ENCODE data around the gene BABAM2. TPM values are rescaled to one million over a fixed set of nuclear protein-coding genes. Genes with fewer than 3 reads are reported as not detected.
"Not testable (repeated sequence)": the region's sequence is repeated elsewhere in the genome, so short reads cannot be mapped to it uniquely, and the experiment has no call there.

Gene BABAM2
- total RNA-seq, 2 experiments from 2014 or later, result 19.7 to 33.2 TPM

GRCh38 chr2:28251337-28251736, 360.8 kb downstream of the BABAM2 start:
- H3K79me2 ChIP-seq (ENCODE audit: insufficient read depth, low read depth, low read length), result no peaks in the 10 kb centered on the region
- H3K27ac ChIP-seq (ENCODE audit: low read depth, low read length, poor library complexity, severe bottlenecking), result no peak overlapping the region
- POLR2A ChIA-PET, result interaction anchor here (1.5 kb wide), 1 partner anchor 12 kb away, joined by 4 read pairs; no protein-coding TSS in a partner anchor
- no peaks in the 10 kb centered on the region for H4K20me1 ChIP-seq (ENCODE audit: insufficient read depth, low read length)
- H3K9me3 ChIP-seq (ENCODE audit: low read length), result no peaks in the 10 kb centered on the region
- intact Hi-C loops (cut with micrococcal nuclease; ENCODE audit: unreplicated experiment), result no loop called here
- H3K9me2 ChIP-seq (ENCODE audit: insufficient read depth, low read length), result no peaks in the 10 kb centered on the region
- no peak overlapping the region for H3K4me2 ChIP-seq (ENCODE audit: low read length)
- TF ChIP-seq EZH2phosphoT487 (IDR thresholded peaks at IDR 0.05; ENCODE audit: borderline replicate concordance, low read depth, low read length), result no peak
- TF ChIP-seq, protein P1, sequence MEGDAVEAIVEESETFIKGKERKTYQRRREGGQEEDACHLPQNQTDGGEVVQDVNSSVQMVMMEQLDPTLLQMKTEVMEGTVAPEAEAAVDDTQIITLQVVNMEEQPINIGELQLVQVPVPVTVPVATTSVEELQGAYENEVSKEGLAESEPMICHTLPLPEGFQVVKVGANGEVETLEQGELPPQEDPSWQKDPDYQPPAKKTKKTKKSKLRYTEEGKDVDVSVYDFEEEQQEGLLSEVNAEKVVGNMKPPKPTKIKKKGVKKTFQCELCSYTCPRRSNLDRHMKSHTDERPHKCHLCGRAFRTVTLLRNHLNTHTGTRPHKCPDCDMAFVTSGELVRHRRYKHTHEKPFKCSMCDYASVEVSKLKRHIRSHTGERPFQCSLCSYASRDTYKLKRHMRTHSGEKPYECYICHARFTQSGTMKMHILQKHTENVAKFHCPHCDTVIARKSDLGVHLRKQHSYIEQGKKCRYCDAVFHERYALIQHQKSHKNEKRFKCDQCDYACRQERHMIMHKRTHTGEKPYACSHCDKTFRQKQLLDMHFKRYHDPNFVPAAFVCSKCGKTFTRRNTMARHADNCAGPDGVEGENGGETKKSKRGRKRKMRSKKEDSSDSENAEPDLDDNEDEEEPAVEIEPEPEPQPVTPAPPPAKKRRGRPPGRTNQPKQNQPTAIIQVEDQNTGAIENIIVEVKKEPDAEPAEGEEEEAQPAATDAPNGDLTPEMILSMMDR (conservative IDR thresholded peaks at IDR 0.05; ENCODE audit: low read length), result no peak
- no peaks in the 10 kb centered on the region for H3K36me3 ChIP-seq (ENCODE audit: insufficient read depth, low read length)
- H3K4me1 ChIP-seq (ENCODE audit: insufficient read depth, low read length, poor library complexity, severe bottlenecking), result no peaks in the 10 kb centered on the region
- no peak overlapping the region for H3K4me3 ChIP-seq (ENCODE audit: low read depth, low read length, poor library complexity, severe bottlenecking)
- no TSS peak for BruUV-seq (replicated peaks)
- CTCF ChIA-PET (ENCODE audit: unreplicated experiment), result interaction anchor here (0.5 kb wide), 1 partner anchor 821 kb away, joined by 4 read pairs; no protein-coding TSS in a partner anchor
- no peak for DNase-seq (ENCODE audit: low spot score)
- H2AFZ ChIP-seq (ENCODE audit: low read length), result no peak overlapping the region

DNA sequence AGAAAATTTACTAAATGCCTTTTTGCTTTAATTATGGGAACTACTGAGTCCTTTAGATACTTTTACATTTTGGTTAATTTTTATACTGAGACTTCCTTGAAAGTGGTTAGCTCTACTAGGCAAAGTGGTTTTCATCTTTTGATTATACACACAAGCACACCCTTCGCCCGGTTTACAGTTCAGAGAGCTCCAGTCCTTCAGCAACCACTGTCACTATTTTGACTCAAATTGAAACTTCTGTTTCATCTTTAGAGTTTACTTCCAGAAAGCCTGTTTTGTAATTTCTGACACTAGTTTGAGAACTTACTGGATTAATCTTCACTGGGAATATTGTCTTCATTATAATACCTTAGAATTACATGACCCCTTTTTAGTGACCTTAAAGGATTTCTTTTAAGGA, 361.8 kb downstream of the BABAM2 start:
- H3K9me3 ChIP-seq (ENCODE audit: low read length), result no peaks in the 10 kb centered on the region
- POLR2A ChIA-PET, result no interaction called here
- H2AFZ ChIP-seq (ENCODE audit: low read length), result no peak overlapping the region
- no TSS peak for BruUV-seq (replicated peaks)
- TF ChIP-seq EZH2phosphoT487 (IDR thresholded peaks at IDR 0.05; ENCODE audit: borderline replicate concordance, low read depth, low read length), result no peak
- TF ChIP-seq, protein P1 (conservative IDR thresholded peaks at IDR 0.05; ENCODE audit: low read length), result no peak
- DNase-seq (ENCODE audit: low spot score), result no peak
- intact Hi-C loops (cut with micrococcal nuclease; ENCODE audit: unreplicated experiment), result no loop called here
- H3K36me3 ChIP-seq (ENCODE audit: insufficient read depth, low read length), result no peaks in the 10 kb centered on the region
- H3K4me3 ChIP-seq (ENCODE audit: low read depth, low read length, poor library complexity, severe bottlenecking), result no peak overlapping the region
- no peak overlapping the region for H3K27ac ChIP-seq (ENCODE audit: low read depth, low read length, poor library complexity, severe bottlenecking)
- no peaks in the 10 kb centered on the region for H3K4me1 ChIP-seq (ENCODE audit: insufficient read depth, low read length, poor library complexity, severe bottlenecking)
- no peaks in the 10 kb centered on the region for H3K79me2 ChIP-seq (ENCODE audit: insufficient read depth, low read depth, low read length)
- no peaks in the 10 kb centered on the region for H3K9me2 ChIP-seq (ENCODE audit: insufficient read depth, low read length)
- CTCF ChIA-PET (ENCODE audit: unreplicated experiment), result no interaction called here
- no peak overlapping the region for H3K4me2 ChIP-seq (ENCODE audit: low read length)
- no peaks in the 10 kb centered on the region for H4K20me1 ChIP-seq (ENCODE audit: insufficient read depth, low read length)

DNA sequence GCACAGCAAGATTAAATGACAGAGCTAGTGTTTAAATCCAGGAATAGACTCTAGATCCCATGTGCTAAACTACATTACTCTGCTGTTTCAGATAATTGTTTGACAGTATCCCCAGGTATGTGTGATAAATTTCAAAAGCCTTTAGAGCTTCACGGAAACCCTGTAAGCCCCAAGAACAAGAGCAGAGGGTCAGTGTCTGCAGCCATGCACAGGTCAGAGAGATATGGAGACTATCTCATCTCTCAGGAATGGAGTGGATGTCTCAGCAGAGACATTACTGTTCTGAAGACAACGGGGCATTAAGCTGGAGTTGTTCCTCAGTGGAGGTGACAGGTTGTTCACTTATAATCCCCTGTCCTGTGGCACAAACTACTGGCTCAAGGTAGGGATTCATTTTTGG, 363.0 kb downstream of the BABAM2 start:
- no peaks in the 10 kb centered on the region for H4K20me1 ChIP-seq (ENCODE audit: insufficient read depth, low read length)
- H3K36me3 ChIP-seq (ENCODE audit: insufficient read depth, low read length), result no peaks in the 10 kb centered on the region
- ChIA-PET POLR2A (no interaction called here), CTCF (ENCODE audit: unreplicated experiment) (no interaction called here)
- no peak overlapping the region for H3K4me2 ChIP-seq (ENCODE audit: low read length)
- H3K9me3 ChIP-seq (ENCODE audit: low read length), result no peaks in the 10 kb centered on the region
- H2AFZ ChIP-seq (ENCODE audit: low read length), result no peak overlapping the region
- BruUV-seq (replicated peaks), result no TSS peak
- TF ChIP-seq EZH2phosphoT487 (IDR thresholded peaks at IDR 0.05; ENCODE audit: borderline replicate concordance, low read depth, low read length), result no peak
- TF ChIP-seq, protein P1 (conservative IDR thresholded peaks at IDR 0.05; ENCODE audit: low read length), result no peak
- H3K4me3 ChIP-seq (ENCODE audit: low read depth, low read length, poor library complexity, severe bottlenecking), result no peak overlapping the region
- no peak for DNase-seq (ENCODE audit: low spot score)
- H3K9me2 ChIP-seq (ENCODE audit: insufficient read depth, low read length), result no peaks in the 10 kb centered on the region
- intact Hi-C loops (cut with micrococcal nuclease; ENCODE audit: unreplicated experiment), result no loop called here
- H3K79me2 ChIP-seq (ENCODE audit: insufficient read depth, low read depth, low read length), result no peaks in the 10 kb centered on the region
- no peaks in the 10 kb centered on the region for H3K4me1 ChIP-seq (ENCODE audit: insufficient read depth, low read length, poor library complexity, severe bottlenecking)
- H3K27ac ChIP-seq (ENCODE audit: low read depth, low read length, poor library complexity, severe bottlenecking), result no peak overlapping the region

- H3K36me3 ChIP-seq (ENCODE audit: insufficient read depth, low read length); H3K79me2 ChIP-seq (ENCODE audit: insufficient read depth, low read depth, low read length); H3K4me2 ChIP-seq (ENCODE audit: low read length); DNase-seq (ENCODE audit: low spot score); BruUV-seq (replicated peaks); H2AFZ ChIP-seq (ENCODE audit: low read length); H3K9me2 ChIP-seq (ENCODE audit: insufficient read depth, low read length); H3K9me3 ChIP-seq (ENCODE audit: low read length); H4K20me1 ChIP-seq (ENCODE audit: insufficient read depth, low read length); H3K4me3 ChIP-seq (ENCODE audit: low read depth, low read length, poor library complexity, severe bottlenecking); CTCF ChIA-PET (ENCODE audit: unreplicated experiment); intact Hi-C loops (cut with micrococcal nuclease; ENCODE audit: unreplicated experiment); H3K27ac ChIP-seq (ENCODE audit: low read depth, low read length, poor library complexity, severe bottlenecking); H3K4me1 ChIP-seq (ENCODE audit: insufficient read depth, low read length, poor library complexity, severe bottlenecking): not testable (repeated sequence)
- POLR2A ChIA-PET, result interaction anchor here (0.6 to 0.8 kb wide), 3 partner anchors 8 to 416 kb away, joined by 3 to 5 read pairs (median 3); no protein-coding TSS in a partner anchor
These were observed 364.7 kb downstream of the BABAM2 start for GRCh38 chr2:28255231-28255630.
